ENCODE data around the gene EMILIN2.
"Not testable (repeated sequence)": the region's sequence is repeated elsewhere in the genome, so short reads cannot be mapped to it uniquely, and the experiment has no call there.

The EMILIN2 gene

DNA sequence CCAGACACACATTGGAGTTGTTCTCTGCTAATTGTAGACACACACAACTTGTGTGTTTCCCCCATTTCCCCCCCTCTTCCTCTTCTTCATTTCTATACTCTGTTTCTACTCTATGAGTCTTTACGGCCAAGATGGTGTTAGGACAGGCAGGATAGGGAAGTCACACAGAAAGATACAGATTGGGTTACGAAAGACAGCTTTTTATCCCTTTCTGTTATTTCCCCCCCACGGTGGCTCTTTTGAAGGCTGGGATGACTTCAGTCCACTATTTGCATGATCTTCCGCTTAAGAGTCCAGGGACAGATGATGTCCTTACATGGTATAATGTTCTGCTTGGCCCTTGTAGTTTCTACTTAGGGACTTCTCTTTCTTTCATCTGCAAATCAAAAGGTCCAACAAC lies 1.6 kb upstream of the EMILIN2 start:
- no peak for DNase-seq (ENCODE audit: low read depth)

DNA sequence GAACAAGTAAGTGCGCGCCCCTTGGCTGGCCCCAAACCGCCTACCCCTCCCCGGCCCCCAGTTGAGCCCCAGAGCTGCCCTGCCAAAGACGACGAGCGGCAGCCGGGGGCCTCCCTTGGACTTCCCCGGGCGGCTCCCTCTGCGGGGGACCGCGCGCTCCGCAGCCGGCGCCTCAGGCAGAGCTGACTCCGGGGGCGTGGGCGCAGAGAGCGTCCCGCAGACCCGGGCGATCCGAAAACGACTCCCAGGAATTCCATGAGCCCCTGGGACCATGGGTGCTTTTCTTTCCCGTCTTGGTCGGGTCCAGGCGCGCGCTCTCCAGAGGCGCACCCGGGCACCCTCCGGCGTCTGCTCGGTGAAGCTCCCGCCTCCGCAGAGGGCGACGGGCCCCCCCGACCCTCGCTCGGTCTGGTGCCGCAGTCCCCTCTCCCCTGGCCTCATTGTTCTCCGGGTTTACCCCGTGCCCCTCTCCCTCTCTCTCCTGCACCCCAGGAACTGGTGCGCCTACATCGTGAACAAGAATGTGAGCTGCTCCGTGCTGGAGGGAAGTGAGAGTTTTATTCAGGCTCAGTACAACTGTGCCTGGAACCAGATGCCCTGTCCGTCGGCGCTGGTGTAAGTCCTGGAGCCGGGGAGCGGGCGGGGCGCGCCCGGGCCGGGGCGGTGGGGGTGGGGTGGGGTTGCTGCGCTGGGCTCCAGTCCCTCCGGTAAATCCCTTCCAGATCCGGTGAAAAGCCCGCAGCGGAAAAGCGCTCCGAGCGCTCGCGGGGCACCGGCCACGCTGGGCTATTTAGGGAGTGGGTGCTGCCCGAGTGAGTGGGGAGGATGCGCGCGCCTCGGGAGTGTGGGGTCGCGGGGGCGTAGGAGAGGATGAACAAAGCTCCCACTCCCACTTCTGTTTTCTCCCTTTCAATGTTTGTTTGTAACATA lies 776 bp downstream of the EMILIN2 start:
- no peak for DNase-seq (ENCODE audit: low read depth)

DNA sequence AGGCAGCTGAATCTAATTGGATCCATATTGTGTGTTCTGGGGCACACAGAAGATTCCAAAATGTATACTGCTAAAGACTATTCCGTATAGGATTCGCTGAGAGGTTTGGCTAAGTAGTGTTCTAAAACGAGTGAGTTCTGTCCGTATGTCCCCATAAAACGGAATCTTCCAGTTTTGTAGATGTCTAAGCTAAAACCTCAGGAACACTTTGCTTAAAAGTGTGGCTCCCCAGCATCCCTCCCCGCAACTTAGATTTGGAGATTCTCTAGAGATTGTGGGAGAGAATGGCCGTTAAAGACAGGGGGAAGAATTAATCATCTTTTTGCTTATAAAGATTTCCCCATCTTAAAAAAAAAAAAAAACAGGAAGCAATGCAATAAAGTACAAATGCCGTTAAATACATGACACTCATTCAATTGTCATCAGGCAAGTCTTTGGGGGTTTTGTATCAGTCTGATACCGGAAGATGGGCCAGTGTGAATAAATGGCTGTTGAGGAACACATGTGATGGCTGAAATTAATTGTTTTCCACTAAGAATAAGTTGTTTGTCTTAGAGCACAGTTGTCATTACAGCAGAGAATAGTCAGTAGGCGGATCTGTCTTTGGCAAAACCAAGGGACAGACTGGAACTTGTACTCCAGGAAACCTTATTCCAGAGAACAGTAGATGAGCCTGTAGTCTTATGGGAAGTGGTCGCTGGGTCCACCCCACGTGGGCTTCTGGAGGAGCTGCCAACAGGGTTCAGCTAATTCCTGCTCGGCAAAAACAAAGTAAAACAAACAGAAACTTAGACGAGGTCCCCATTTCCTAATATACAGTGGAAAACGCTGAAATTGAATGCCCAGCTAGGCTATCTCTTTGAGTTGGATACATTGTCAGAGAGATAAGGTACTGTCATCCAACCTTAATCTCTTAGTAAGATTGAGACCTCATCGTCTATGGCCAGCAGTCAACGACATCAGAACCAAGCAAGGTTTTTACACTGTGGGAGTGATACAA lies 1.7 kb downstream of the EMILIN2 start:
- DNase-seq (ENCODE audit: low read depth) = no peak

DNA sequence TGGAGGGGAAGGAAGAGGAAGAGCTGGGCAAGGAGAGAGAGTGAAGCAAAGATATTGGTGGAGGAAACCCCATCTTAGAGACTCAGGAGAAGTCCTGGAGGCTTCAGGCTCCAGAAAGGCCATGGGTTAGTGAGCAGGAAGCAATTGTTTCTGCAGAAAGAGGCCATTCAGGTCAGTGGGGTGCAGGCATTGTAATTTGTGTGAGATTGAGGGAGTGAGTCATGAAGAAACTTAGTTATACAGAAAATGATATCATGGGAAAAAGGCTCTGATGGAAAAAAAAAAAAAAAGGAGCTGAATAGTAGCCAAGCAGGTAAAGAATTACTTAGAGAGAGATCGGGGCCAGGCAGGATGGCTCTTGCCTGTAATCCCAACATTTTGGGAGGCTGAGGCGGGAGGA lies 4.0 kb downstream of the EMILIN2 start:
- DNase-seq (ENCODE audit: low read depth) = no peak

DNA sequence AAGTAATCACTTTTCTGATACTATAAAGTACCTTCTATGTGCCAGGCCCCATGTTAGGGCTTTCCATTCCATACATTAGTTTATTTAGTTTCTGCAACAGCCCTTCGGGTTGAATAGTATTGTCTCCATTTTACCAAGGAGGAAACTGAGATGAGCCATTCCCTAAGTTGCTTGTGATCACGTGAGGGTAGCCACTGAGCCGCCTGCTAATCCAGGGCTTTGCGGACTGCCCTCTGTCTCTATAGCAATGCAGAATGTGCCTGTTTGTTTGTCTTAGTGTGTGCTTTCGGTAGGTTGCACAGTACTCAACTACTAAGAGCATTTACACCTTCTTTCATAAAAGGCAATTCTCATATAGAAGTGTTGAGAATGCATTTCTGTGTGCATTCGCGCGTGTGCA lies 5.0 kb downstream of the EMILIN2 start:
- no peak for DNase-seq (ENCODE audit: low read depth)

DNA sequence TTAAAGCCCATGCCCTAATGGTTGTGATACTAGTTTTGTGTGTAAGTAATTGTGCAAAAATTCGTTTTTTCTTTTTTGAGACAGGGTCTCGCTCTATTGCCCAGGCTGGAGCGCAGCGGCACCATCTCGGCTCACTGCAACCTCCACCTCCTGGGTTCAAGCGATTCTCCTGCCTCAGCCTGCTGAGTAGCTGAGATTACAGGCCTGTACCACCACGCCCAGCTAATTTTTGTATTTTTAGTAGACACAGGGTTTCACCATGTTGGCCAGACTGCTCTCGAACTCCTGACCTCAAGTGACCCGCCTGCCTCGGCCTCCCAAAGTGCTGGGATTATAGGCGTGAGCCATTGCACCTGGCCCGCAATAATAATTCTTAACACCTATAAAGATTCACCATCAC lies 5.7 kb downstream of the EMILIN2 start:
- DNase-seq (ENCODE audit: low read depth) = not testable (repeated sequence)

DNA sequence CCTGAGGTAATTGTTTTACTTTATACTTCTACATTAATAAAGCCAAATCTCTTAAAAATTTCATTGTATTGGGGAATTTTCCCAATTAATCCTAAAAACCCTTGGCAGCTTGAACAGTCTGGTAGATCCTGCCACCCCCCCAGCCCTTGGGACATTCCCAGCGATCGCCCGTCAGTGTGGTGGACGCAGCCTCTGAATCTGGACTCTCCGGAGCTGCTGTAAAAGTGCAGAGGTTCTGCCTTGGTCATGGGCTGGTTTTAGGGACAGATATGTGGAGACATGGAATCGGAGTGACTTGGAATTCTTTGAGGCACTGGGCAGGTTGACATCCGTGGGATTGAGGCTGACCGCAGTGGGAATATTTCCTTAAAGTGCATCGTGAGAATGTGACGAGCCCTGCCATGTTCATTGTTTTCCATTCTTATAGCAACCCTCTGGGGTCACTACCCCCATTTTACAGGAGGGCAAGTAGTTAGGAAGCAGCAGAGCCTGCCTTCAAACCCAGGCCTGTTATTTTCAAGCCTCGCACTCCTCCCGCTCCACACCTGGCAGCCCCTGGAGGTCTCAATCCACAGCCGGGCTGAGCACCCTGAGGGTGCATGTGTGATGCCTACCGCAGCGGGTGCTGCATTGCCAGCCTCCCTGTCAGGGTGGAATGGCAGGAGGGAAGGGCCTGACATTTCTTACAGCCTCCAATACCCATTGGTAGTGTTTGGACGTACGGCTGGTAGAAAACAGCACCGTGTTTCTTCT lies 6.5 kb downstream of the EMILIN2 start:
- no peak for DNase-seq (ENCODE audit: low read depth)

DNA sequence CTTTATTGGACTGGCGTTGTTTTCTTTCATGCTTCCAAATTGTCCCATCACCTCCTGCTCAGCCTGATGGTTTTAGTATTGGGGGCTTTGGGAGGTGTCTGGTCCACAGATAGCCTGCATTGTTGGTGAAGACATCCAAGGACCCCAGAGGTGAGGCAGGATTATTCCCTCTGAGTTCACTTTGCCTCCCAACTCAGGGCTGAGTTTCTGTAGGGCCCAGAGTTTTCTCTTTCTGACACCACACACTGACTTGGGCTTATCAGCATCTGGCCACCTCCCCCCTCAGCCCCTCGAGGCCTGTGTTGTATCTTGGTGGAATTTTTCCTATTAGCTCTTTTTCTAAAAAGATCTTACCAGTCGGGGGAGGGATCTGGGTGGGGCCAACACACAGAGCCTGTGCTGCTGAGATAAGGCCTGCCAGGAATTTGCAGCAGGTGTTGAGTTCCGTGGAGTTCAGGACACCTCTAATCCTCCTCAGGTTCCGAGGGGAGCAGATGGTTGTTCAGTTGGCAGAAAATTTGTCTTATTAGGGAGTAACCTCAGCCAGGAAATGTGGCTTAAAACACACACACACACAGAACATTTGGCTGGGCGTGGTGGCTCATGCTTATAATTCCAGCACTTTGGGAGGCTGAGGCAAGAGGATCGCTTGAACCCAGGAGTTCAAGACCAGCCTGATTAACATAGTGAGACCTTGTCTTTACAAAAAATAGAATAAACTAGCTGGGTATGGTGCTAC lies 7.3 kb downstream of the EMILIN2 start:
- DNase-seq (ENCODE audit: low read depth) = no peak

DNA sequence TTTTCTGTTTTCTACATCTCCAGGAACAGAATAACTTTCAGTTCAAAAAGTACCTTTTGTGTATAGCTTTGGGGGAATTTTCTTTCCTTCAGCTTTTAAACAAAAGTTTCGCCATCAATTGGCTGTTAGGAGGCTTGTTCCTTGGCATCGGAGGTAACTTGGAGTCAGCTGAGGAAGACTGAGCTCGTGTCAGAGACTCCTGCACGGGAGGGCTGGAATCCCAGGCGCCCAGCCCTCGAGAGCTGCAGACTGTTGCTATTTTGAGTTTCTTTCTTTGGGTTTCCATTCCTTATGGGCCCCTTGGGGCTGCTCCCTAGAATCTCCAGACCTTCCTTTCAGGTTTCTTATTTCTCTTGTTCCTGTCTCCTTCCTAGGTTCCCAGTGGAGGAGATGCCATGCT lies 8.1 kb downstream of the EMILIN2 start:
- no peak for DNase-seq (ENCODE audit: low read depth)

DNA sequence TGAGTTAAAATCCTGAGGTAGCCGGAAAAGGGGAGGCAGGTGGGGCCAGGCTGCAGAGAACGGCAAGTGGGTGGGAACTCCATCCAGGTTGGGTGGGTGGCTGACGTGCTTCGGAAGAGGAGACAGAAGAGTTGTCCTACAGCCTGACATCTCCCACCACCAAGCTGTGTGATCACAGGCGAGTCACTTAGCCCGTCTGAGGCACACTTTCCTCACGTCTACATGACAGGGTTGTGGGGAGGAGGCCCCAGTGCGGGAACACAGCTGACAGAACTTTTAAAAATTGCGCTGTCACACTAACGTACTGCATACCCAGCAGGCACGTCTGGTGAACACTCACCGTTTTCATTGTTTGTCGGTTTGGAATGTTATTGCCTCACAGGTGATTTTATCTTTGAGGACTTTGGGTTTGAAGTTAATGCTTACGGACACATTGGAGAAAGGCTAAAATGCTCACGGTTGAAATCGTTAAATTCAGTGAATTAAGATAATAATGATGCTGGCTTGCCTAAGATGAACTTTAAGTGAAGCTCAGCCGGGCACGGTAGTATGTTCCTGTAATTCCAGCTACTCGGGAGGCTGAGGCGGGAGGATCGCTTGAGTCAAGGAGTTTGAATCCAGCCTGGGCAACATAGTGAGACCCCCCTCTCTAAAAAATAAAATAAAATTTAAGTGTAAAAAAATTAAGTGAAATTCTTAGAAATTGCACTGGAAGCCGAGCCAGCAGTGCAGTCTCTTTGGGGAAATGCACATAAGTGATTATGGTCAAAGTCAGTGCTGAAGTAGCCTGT lies 8.9 kb downstream of the EMILIN2 start:
- DNase-seq (ENCODE audit: low read depth) = no peak

DNA sequence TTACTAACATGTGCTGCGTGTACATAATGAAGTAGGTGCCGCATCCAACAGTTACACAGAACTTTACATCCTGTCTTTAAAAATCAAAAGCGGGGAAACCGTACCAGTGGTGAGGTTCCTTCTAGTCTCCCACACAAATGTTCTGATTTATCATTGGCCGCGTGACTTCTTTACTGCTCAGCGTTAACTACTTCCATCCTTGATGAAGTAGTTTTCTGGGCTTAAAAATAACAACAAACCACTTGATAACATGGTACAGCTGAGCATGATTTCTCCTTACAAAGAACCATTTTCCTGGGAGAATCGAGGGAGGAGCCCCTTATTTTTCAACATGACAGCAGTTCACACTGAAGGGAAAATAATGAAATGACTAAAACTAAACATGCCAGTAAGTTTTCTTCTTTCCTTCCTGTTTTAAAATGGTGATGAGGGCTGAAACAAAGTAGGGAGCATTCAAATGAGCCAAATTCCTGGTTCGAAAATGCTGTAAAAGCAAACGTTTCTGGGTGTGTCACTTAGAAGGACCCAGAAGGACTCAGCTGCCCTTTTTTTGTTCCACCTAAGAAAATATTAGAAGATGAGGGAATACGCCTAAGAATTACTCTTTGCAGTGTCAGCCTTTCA lies 9.9 kb downstream of the EMILIN2 start:
- no peak for DNase-seq (ENCODE audit: low read depth)

DNA sequence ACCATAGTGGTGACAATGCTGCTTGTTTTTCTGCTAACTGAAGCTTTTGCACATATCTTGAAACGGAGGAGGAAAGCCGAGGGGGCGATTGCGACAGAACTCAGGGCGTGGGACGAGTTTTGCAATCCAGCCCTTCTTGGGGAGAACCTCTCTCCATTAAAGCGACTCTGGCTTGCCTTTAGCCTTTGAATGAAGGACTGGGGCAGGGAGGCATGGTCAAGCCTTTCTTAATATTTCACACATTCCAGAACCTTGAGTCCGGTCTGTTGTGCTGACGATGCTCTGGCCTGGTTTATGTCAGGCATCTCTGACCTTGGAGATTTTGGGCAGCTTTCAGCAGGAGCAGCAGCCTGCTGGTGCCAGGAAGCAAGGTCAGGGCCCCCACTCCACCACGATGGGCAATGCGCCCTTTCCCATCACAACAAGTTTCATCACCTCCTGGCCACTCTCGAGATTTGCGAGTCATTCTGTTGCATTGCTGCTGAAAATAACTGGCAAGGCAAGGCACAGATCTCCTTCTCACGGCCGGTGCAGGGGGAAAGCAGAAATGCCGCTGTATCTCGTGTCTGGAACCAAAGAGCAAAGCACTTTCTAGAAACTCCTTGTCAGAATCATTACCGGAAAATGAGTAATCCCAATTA lies 10.8 kb downstream of the EMILIN2 start:
- DNase-seq (ENCODE audit: low read depth) = no peak

DNA sequence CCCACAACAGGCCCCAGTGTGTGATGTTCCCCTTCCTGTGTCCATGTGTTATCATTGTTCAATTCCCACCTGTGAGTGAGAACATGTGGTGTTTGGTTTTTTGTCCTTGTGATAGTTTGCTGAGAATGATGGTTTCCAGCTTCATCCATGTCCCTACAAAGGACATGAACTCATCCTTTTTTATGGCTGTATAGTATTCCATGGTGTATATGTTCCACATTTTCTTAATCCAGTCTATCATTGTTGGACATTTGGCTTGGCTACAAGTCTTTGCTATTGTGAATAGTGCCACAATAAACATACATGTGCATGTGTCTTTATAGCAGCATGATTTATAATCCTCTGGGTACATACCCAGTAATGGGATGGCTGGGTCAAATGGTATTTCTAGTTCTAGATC lies 13.6 kb downstream of the EMILIN2 start:
- not testable (repeated sequence) for DNase-seq (ENCODE audit: low read depth)

DNA sequence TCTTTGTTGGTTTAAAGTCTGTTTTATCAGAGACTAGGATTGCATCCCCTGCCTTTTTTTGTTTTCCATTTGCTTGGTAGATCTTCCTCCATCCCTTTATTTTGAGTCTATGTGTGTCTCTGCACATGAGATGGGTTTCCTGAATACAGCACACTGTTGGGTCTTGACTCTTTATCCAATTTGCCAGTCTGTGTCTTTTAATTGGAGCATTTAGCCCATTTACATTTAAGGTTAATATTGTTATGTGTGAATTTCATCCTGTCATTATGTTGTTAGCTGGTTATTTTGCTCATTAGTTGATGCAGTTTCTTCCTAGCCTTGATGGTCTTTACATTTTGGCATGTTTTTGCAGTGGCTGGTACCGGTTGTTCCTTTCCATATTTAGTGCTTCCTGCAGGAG lies 17.2 kb downstream of the EMILIN2 start:
- not testable (repeated sequence) for DNase-seq (ENCODE audit: low read depth)

DNA sequence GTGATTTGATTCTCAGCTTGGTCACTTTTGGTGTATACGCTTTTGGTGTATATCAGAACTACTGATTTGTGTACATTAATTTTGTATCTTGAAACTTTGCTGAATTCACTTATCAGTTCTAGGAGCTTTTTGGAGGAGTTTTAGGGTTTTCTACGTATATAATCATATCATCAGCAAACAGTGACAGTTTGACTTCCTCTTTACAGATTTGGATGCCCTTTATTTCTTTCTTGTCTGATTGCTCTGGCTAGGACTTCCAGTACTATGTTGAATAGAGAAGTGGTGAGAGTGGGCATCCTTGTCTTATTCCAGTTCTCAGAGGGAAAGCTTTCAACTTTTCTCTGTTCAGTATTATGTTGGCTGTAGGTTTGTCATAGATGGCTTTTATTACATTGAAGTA lies 19.7 kb downstream of the EMILIN2 start:
- not testable (repeated sequence) for DNase-seq (ENCODE audit: low read depth)

DNA sequence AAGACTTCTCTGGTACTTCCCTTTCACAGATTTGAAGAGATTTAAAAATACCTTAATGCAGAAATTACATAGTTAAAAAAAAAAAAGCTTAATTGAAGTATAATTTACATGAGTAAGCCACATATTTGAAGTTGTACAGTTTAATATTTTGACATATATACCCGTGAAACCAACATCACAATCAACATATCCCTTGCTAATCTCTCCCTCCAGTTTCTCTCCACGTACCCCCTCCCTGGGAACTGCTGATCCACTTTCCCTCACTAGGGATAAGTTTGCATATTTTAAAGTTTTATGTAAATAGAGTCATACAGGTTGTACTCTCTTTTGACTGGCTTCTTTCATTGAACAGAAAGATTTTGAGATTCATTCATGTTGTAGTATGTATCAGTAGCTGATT lies 22.4 kb downstream of the EMILIN2 start:
- DNase-seq (ENCODE audit: low read depth) = no peak

DNA sequence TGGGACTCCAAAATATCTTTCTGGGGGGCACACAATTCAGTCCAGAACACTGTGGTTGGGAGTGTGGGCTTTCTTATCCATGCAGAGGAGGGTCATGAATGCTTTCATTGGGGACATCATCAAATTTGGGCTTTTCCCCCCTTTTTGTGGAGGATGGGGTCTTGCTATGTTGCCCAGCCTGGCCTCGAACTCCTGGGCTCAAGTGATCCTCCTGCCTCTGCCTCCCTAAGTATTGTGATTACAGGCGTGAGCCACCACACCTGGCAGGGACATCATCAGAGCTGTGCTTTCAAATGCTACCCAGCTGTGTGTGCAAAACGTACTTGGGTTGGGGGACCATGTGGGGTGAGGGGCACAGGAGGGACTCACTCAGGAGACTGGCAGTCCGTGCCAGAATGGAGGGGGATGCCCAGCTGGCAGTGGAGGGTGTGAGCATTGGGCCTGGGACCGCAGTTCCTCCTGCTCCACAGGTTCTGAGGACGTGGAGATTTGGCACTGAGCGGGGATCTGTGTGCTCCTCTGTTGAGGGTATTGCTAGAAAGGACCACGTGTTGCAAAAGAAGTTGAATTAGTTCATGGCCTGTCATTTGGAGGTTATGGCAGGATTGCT lies 24.4 kb downstream of the EMILIN2 start:
- DNase-seq (ENCODE audit: low read depth) = no peak

DNA sequence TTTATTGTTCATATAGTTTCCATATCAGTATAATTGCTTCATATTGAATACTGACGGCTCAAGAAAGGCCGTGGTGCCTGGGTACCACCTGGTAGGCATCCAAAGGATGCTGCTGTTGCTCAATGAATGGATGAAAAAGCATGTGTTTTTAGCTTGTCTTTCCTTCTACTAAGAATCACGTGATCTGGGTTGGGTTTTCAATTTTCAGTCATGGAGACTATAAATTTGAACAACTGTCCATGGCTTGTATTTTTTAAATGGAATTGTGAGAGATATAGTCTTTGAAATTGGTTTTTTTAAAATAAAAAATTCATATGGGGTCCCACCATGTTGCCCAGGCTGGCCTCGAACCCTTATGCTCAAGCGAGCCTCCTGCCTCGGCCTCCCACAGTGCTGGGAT lies 25.3 kb downstream of the EMILIN2 start:
- no peak for DNase-seq (ENCODE audit: low read depth)

DNA sequence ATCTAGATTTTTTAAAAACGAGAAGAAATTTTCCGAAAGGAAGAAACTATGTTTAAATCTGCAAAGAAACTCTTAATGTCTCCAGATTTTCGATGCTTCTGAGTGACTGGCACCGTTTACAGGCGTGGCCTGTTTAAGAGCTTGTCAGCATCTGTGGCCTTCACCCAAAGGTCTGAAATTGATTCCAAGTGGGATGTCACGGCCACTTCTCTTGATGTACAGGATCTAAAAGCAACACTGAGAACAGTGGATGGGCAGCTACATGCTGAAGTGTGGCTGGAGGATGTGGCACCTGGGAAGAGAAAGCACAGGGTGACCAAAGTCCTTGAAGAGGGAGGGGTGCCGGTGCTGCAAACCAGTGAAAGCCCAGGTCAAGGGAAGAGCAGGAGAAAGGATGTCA lies 28.0 kb downstream of the EMILIN2 start:
- no peak for DNase-seq (ENCODE audit: low read depth)

Measured in stimulated activated CD8-positive, alpha-beta memory T cell treated with anti-CD3 and anti-CD28 coated beads, Interleukin-15, amount 100 ng/mL, for 1 hour (primary cell).